HG03025 (cell line): Measurements from ENCODE around the gene SH3RF1.
"Not testable (repeated sequence)": the region's sequence is repeated elsewhere in the genome, so short reads cannot be mapped to it uniquely, and the experiment has no call there.

Experiments used
- ATAC-seq: cut with Tn5 transposase; IDR thresholded peaks from one replicate; pipeline ENCODE4 v1.9.1; 2021; ENCODE audit warnings: mild to moderate bottlenecking, moderate library complexity; ENCODE audit not compliant: unreplicated experiment, low FRiP score

SH3RF1 gene

GRCh38 chr4:169202878-169203277, 67.9 kb downstream of the SH3RF1 start:
- no peak for ATAC-seq

GRCh38 chr4:169202145-169202699, 68.5 kb downstream of the SH3RF1 start:
- no peak for ATAC-seq

- no peak for ATAC-seq
Measured at GRCh38 chr4:169201222-169202144, 69.3 kb downstream of the SH3RF1 start.

GRCh38 chr4:169200361-169201030, 70.3 kb downstream of the SH3RF1 start:
- no peak for ATAC-seq

GRCh38 chr4:169199184-169199583, 71.6 kb downstream of the SH3RF1 start:
- no peak for ATAC-seq

- ATAC-seq: no peak
Measured at GRCh38 chr4:169198167-169198566, 72.6 kb downstream of the SH3RF1 start.

GRCh38 chr4:169197206-169197605, 73.5 kb downstream of the SH3RF1 start:
- not testable (repeated sequence) for ATAC-seq

- ATAC-seq: no peak
Measured at GRCh38 chr4:169195032-169195431, 75.7 kb downstream of the SH3RF1 start.

GRCh38 chr4:169189968-169190367, 80.8 kb downstream of the SH3RF1 start:
- not testable (repeated sequence) for ATAC-seq

GRCh38 chr4:169189372-169189771, 81.4 kb downstream of the SH3RF1 start:
- peak; percentile 71 for ATAC-seq

GRCh38 chr4:169188204-169188603, 82.6 kb downstream of the SH3RF1 start:
- ATAC-seq: no peak

GRCh38 chr4:169185133-169185956, 85.4 kb downstream of the SH3RF1 start:
- no peak for ATAC-seq

- no peak for ATAC-seq
Measured at GRCh38 chr4:169184686-169185085, 86.1 kb downstream of the SH3RF1 start.

- no peak for ATAC-seq
Measured at GRCh38 chr4:169184236-169184635, 86.5 kb downstream of the SH3RF1 start.

- no peak for ATAC-seq
Measured at GRCh38 chr4:169183581-169183980, 87.2 kb downstream of the SH3RF1 start.

- no peak for ATAC-seq
Measured at GRCh38 chr4:169179609-169180521, 90.9 kb downstream of the SH3RF1 start.

- not testable (repeated sequence) for ATAC-seq
Measured at GRCh38 chr4:169178092-169178491, 92.7 kb downstream of the SH3RF1 start.

- no peak for ATAC-seq
Measured at GRCh38 chr4:169175476-169175875, 95.3 kb downstream of the SH3RF1 start.

- ATAC-seq: no peak
Measured at GRCh38 chr4:169175035-169175434, 95.7 kb downstream of the SH3RF1 start.
